ENCODE measurements around the gene IRF6. TPM values are rescaled to one million over a fixed set of nuclear protein-coding genes. Genes with fewer than 3 reads are reported as not detected.
A peak's percentile ranks its signal among the peaks of the same experiment; 100 is the strongest.

IRF6 gene
- 0.53 and 1.2 TPM in 2 replicates for total RNA-seq
- polyA plus RNA-seq (2012): 1.2 TPM

DNA sequence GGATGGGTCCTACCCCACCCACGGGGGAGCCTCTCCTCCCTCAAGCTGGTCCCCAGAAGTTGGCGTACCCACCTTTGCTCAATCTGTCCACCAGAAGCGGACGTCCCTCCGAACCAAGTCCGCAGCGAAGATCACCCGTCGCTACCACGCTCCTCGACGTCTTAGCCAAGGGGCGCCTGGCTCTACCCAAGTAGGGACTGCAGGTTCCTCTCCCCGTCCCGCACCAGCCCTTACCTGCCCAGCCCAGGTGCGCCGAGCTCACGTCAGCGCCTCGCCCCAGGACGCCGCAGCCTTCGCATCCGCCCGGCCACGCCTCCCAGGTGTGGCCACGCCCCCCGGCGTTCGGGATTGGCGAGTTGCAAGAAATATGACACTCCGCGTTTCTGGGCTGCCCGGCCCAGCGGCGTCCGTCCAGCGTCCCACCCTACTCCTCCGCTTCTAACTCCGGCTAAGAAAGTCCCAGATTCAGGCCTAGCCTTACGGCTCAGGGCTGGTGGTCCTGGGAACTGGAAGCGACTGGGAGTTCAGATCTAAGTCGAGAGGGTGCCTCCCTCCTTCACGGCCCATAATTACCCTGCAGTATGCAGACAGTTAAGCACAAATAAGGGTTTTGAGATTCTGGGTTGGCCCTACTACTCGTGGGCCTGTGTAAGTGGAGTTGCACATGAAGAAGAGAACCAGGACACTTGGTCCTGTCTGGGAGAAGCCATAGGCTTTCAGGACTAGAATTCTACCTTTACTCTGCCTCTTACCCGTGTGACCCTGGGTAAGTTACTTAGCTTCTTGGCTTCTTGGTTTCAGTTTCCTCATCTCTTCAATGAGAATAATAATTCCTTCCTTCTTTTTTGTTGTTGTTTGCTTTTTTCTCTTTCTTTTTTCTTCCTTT, at the start of gene IRF6:
IRF6 (minus strand) TSS at position 268 of the 886 bp plus-strand sequence. CDS start 4,729 bp downstream, outside the sequence.
- DNase-seq (ENCODE audit: low read depth): no peak

DNA sequence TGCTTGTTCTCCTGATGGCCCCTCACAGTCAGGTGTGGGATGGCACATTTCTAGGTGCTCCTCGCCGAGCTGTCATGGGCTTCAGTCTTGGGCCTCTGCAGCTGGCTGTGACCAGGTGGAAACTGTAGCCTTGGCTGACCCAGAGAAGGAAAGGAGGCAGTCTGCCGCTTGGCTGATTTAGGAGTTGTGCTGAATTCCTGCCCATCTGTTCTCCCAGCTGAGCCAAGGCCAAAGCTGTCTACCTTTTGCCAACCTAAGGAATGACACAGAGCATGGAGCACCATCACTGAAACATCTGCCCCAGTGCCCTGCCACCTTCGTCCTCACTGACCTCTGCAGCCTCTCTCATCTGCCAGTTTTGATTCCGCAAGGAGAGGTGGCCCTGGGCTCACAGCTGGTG, 49.7 kb upstream of the IRF6 start:
- no peak for DNase-seq (ENCODE audit: low read depth)

- no peak for DNase-seq (ENCODE audit: low read depth)
Measured at GRCh38 chr1:209855006-209855405, 49.1 kb upstream of the IRF6 start.

- no peak for DNase-seq (ENCODE audit: low read depth)
Measured at GRCh38 chr1:209854196-209854595, 48.3 kb upstream of the IRF6 start.

GRCh38 chr1:209853676-209854075, 47.7 kb upstream of the IRF6 start:
- DNase-seq (ENCODE audit: low read depth): no peak

DNA sequence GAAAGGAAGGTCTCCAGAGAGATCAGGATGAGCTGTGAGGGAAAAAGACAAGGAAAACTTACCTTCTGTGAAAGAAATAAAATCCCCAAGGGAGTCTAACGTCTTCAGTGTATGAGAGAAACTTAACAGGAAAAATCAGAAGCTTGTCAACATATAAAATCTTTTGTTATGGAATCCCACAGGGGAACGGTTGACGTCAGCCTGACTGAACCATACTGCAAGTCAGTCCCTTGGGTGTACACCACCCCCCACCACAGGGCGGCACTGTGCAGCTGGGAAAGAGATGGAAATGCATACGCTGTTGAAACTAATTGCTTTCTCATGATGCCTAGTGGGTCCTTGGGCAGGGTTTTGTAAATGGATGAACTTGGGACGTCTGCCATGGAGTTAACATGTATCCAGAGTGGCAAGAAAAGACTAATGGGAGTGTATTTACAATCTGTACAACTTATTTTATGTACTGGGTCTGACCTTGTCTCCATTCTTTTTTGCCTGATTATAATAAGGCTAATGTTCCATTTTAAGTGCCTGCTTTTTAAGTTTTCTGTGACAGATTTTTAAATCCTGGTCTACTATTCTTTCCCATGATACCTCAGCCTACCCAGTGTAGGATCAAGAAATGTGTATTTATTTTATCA, 44.5 kb upstream of the IRF6 start:
- peak; percentile 26 for DNase-seq (ENCODE audit: low read depth)

- DNase-seq (ENCODE audit: low read depth): no peak
Measured at GRCh38 chr1:209849388-209849787, 43.4 kb upstream of the IRF6 start.

DNA sequence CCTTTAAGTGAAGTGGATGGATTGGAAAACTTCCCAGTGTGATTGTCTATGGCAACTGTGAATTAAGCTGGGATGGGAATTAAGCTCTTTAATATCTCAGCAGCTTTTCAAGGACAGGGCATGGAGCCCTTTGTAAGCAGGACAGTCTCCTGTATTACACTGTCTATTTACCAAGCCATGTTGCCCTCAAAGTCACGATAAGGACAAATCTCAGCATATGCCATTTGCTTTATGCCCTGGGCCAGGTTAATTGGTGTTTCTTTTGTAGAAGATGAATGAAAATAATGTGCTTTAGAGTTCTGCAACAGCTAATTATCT, 39.4 kb upstream of the IRF6 start:
- no peak for DNase-seq (ENCODE audit: low read depth)

- no peak for DNase-seq (ENCODE audit: low read depth)
Measured at GRCh38 chr1:209844695-209845407, 38.9 kb upstream of the IRF6 start.

- DNase-seq (ENCODE audit: low read depth): no peak
Measured at GRCh38 chr1:209840611-209841010, 34.7 kb upstream of the IRF6 start.

DNA sequence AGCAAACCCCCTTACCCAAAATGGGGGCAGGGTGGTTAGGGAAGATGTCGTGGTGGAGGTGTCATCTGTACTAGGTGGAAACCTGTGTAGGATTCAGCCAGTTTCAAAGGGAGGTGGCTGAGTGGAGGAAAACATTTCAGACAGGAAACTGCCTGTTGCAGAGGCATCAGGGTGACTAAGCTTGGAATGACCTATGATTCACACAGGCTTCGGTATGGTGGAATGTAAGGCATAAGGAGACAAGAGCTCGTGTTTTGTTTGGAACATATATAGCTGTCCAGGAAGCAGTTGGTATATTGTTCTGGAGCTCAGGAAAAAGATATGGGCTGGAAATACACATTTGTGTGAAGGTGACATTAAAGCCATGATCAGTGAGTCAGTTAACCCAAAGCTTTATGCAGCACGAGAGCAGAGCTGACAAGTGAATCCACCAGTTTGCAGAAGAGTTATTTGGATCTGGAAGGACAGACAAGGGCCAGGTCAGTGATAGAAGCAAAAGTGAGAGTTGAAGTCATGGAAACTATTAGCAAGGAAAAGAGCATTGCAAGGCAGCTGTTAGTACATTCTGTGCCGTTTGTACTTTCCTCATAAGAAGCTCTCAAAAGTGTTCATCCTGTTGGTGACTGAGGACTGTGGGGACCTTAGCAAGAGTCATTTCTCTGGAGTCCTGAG, 34.1 kb upstream of the IRF6 start:
- DNase-seq (ENCODE audit: low read depth): peak; percentile 73

DNA sequence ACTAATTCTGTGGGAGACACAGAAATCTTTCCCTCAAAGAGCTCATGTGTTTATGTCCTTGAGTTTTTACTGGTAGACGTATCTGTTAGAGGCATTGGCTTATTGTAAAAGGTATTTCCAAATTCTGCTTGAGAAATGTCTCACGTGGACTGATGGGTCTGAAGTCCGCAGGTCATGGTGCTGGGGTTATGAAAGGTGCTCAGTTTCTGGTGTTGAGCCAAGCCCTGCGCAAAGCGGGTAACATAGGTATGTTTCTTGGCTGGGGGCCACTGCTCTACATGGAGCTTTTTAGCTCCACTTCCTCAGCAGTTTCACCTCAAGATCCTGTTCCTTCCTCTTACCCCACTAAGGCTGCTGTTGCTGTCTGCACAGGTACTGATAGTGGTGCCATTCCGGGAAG, 32.6 kb upstream of the IRF6 start:
- no peak for DNase-seq (ENCODE audit: low read depth)

DNA sequence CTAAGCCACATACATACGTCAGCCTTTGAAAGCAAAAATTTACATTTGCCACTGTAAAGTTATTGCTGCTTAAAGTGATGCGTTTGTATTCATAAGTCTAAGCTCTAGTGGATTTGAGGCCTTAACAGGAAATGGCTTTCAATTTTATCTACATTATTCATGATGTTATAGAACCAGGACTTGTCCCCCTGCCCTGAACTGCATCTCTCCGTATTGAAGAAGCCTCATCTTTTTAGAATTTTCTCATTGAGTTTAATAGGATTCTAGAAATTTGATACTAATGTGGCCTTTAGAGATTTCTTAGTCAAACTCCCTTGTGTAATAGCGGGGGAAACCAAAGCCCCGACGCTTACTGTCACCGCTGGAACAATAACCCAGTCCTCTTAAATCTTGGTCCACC, 31.7 kb upstream of the IRF6 start:
- no peak for DNase-seq (ENCODE audit: low read depth)

- DNase-seq (ENCODE audit: low read depth): no peak
Measured at GRCh38 chr1:209835782-209836298, 29.9 kb upstream of the IRF6 start.

DNA sequence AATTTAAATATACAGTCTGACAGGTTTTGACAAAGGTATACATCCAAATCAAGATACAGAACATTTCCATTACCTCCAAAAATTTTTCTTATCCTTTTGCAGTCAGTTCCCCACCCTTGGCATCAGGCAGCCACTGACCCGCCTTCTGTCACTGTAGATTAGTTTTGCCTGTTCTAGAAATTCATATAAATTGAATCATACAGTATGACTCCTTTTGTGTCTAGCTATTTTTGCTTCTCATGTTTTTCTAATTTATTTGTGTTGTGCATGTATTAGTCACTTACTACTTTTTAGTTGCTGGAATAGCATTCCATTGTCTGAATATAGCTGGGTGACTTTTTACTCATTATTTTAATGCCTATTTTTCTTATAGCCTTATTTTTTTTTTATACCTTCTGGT, 25.7 kb upstream of the IRF6 start:
- DNase-seq (ENCODE audit: low read depth): no peak

- no peak for DNase-seq (ENCODE audit: low read depth)
Measured at GRCh38 chr1:209830722-209831121, 24.8 kb upstream of the IRF6 start.

GRCh38 chr1:209829716-209830115, 23.8 kb upstream of the IRF6 start:
- no peak for DNase-seq (ENCODE audit: low read depth)

- DNase-seq (ENCODE audit: low read depth): peak; percentile 97
Measured at GRCh38 chr1:209827384-209828262, 21.7 kb upstream of the IRF6 start, which contains the start of gene UTP25. Gene UTP25 (plus strand): TSS chr1:209827972. CDS start chr1:209828064, 92 bp downstream.

- DNase-seq (ENCODE audit: low read depth): peak; percentile 77
Measured at GRCh38 chr1:209825591-209826434, 19.9 kb upstream of the IRF6 start.

Measured in myocyte (in vitro differentiated cells).